Measurements from ENCODE around the gene ARHGAP44. TPM values are rescaled to one million over a fixed set of nuclear protein-coding genes. Genes with fewer than 3 reads are reported as not detected.

ARHGAP44 gene
- total and polyA plus RNA-seq, 2 experiments from 2014 or later = 5.8 to 16.4 TPM

DNA sequence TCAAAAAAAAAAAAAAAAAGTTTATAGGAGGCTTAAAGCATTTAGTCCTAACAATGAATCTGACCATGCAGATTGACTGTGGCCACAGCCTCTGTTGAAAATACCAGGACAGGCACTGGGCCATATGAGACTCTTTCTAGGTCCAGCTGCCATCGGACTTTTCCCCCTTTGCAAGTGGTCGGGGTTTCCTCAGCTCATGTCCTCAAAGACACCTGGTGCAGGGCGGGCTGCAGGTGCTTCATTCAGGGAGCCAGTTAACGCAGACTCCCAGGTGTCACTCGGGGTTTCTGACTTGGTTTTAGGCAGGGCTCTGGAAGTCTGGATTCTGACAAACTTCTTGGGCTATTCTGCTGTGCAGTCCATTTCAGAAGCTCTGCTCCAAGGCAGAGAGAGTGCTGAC is 207.6 kb downstream of the ARHGAP44 start:
- DNase-seq (ENCODE audit: low spot score) (no peak), ATAC-seq (no peak)
- Mint-ChIP-seq H3K4me3 (no peak overlapping the region), H3K36me3 (ENCODE audit: low read depth) (peaks cover 90% of the 10 kb centered on the region), H3K9me3 (no peaks in the 10 kb centered on the region; the same call in 2 of the 3 replicates), H3K27me3 (ENCODE audit: insufficient read depth, low read depth, poor library complexity) (peaks cover 5% of the 10 kb centered on the region), H3K4me1 (no peaks in the 10 kb centered on the region), H3K27ac (no peak overlapping the region)
- Histone ChIP-seq H3K27ac (ENCODE audit: low read depth) (no peak overlapping the region), H3K36me3 (ENCODE audit: insufficient read depth) (peaks cover 80% of the 10 kb centered on the region), H3F3A (replicated peaks; ENCODE audit: low read depth) (no peaks in the 10 kb centered on the region), H4K20me1 (replicated peaks; ENCODE audit: insufficient read depth) (peaks cover 20% of the 10 kb centered on the region), H3K27me3 (ENCODE audit: insufficient read depth) (no peaks in the 10 kb centered on the region), H3K4me3 (no peak overlapping the region), H2AFZ (no peak overlapping the region), H3K79me2 (replicated peaks; ENCODE audit: insufficient read depth) (peaks cover 5% of the 10 kb centered on the region; the same call in 1 of the 2 replicates), H3K4me2 (no peak overlapping the region), H3K9me2 (ENCODE audit: insufficient read depth) (no peaks in the 10 kb centered on the region), H3K4me1 (ENCODE audit: insufficient read depth) (no peaks in the 10 kb centered on the region)
- TF ChIP-seq NANOG (IDR thresholded peaks at IDR 0.05; ENCODE audit: borderline replicate concordance) (no peak), EZH2 (IDR thresholded peaks at IDR 0.05; ENCODE audit: low read depth, unreplicated experiment) (no peak), EZH2phosphoT487 (IDR thresholded peaks at IDR 0.05; ENCODE audit: unreplicated experiment) (no peak), ZNF331 (CRISPR knock-in tag; IDR thresholded peaks at IDR 0.05; ENCODE audit: low read depth) (no peak), CREB1 (CRISPR knock-in tag; IDR thresholded peaks at IDR 0.05; ENCODE audit: low read depth) (no peak), REST (IDR thresholded peaks at IDR 0.05; ENCODE audit: unreplicated experiment) (no peak), STAT1 (IDR thresholded peaks at IDR 0.05; ENCODE audit: unreplicated experiment) (no peak), JUNB (IDR thresholded peaks at IDR 0.05; ENCODE audit: unreplicated experiment) (no peak), ZNF462 (CRISPR knock-in tag; IDR thresholded peaks at IDR 0.05) (no peak), POLR2AphosphoS5 (IDR thresholded peaks at IDR 0.05; ENCODE audit: low read depth) (no peak), ZNF114 (CRISPR knock-in tag; IDR thresholded peaks at IDR 0.05) (no peak)
- TF ChIP-seq, protein P1, sequence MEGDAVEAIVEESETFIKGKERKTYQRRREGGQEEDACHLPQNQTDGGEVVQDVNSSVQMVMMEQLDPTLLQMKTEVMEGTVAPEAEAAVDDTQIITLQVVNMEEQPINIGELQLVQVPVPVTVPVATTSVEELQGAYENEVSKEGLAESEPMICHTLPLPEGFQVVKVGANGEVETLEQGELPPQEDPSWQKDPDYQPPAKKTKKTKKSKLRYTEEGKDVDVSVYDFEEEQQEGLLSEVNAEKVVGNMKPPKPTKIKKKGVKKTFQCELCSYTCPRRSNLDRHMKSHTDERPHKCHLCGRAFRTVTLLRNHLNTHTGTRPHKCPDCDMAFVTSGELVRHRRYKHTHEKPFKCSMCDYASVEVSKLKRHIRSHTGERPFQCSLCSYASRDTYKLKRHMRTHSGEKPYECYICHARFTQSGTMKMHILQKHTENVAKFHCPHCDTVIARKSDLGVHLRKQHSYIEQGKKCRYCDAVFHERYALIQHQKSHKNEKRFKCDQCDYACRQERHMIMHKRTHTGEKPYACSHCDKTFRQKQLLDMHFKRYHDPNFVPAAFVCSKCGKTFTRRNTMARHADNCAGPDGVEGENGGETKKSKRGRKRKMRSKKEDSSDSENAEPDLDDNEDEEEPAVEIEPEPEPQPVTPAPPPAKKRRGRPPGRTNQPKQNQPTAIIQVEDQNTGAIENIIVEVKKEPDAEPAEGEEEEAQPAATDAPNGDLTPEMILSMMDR (conservative IDR thresholded peaks at IDR 0.05; ENCODE audit: low read depth in 2 of 2) = no peak
- TF ChIP-seq, protein P2, sequence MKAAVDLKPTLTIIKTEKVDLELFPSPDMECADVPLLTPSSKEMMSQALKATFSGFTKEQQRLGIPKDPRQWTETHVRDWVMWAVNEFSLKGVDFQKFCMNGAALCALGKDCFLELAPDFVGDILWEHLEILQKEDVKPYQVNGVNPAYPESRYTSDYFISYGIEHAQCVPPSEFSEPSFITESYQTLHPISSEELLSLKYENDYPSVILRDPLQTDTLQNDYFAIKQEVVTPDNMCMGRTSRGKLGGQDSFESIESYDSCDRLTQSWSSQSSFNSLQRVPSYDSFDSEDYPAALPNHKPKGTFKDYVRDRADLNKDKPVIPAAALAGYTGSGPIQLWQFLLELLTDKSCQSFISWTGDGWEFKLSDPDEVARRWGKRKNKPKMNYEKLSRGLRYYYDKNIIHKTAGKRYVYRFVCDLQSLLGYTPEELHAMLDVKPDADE (IDR thresholded peaks at IDR 0.05) = no peak

Measured in GM23338 (cell line).